GM12878 (cell line): ENCODE data around the gene HS3ST6. TPM values are rescaled to one million over a fixed set of nuclear protein-coding genes. Genes with fewer than 3 reads are reported as not detected.

Experiments used
- ATAC-seq: fragments of 200-7000 bp; cut with Tn5 transposase; 3 replicates; pipeline ENCODE4 v1.9.1; 2020; ENCODE audit warnings: mild to moderate bottlenecking, moderate library complexity
- BruUV-seq: library from RNA; stranded (reverse); fragments of 400-500 nt; replicated peaks from 2 replicates; lab custom pipeline; 2021; lab: Mats Ljungman, UMichigan
- CTCF ChIA-PET: fragments of 300-600 bp; sonication (Branson Sonifier 250); formaldehyde crosslinking; extraction: SDS; loops from one replicate; lab custom pipeline; 2021; ENCODE audit warnings: inconsistent platforms; lab: Yijun Ruan, JAX
- POLR2A ChIA-PET: fragments of 350-600 bp; formaldehyde crosslinking; extraction: SDS; loops from one replicate; lab custom pipeline; 2021; ENCODE audit warnings: inconsistent platforms; lab: Charles Lee
- RAD21 ChIA-PET: fragments of 300-600 bp; sonication (Branson Sonifier 250); formaldehyde crosslinking; loops from one replicate; lab custom pipeline; 2023; ENCODE audit warnings: antibody characterized with exemption; ENCODE audit not compliant: unreplicated experiment; lab: Charles Lee
- SMC1A ChIA-PET: fragments of 300-600 bp; sonication (Branson Sonifier 250); formaldehyde crosslinking; loops from one replicate; lab custom pipeline; 2023; ENCODE audit not compliant: unreplicated experiment, uncharacterized antibody; lab: Charles Lee
- DNase-seq: peaks from one replicate; pipeline ENCODE4 v3.0.0-alpha.2; 2011; ENCODE audit warnings: low read depth, low spot score
- FAIRE-seq: peaks from 3 replicates; lab custom pipeline; 2011; peaks lifted over from hg19 to GRCh38; lab: Jason Lieb, UNC
- H2AFZ ChIP-seq: 2 replicates; pipeline ENCODE4 v1.6.0; 2011; ENCODE audit warnings: low read depth, low read length, control low read depth; ENCODE audit not compliant: control insufficient read depth
- H3K27ac ChIP-seq: 2 replicates; pipeline ENCODE4 v1.5.1; 2011; ENCODE audit warnings: control low read depth; ENCODE audit not compliant: control insufficient read depth, insufficient read depth
- H3K27me3 ChIP-seq, 2 experiments: replicated peaks in 1 of 2; 2 replicates each; pipeline versions ENCODE4 v1.6.0 to v1.6.1; 2011; ENCODE audit warnings: low read length in 1 of 2; ENCODE audit not compliant: control insufficient read depth in 2 of 2, insufficient read depth in 2 of 2
- H3K36me3 ChIP-seq, 2 experiments: 2 replicates each; pipeline ENCODE4 v1.5.1; 2011; ENCODE audit warnings: low read length in 1 of 2; ENCODE audit not compliant: control insufficient read depth in 2 of 2, insufficient read depth in 2 of 2
- H3K4me1 ChIP-seq: 2 replicates; pipeline ENCODE4 v1.6.1; 2011; ENCODE audit warnings: mild to moderate bottlenecking, low read length, moderate library complexity, mixed read lengths; ENCODE audit not compliant: control insufficient read depth, insufficient read depth
- H3K4me2 ChIP-seq: 2 replicates; pipeline ENCODE4 v1.6.0; 2011; ENCODE audit warnings: control low read depth; ENCODE audit not compliant: control insufficient read depth, insufficient read depth
- H3K4me3 ChIP-seq: fragments of 200-600 bp; sonication (generic); 2 replicates; pipeline ENCODE4 v1.5.1; 2016
- H3K79me2 ChIP-seq: 2 replicates; pipeline ENCODE4 v1.6.0; 2011; ENCODE audit warnings: low read length; ENCODE audit not compliant: control insufficient read depth, insufficient read depth
- H3K9ac ChIP-seq: 2 replicates; pipeline ENCODE4 v1.8.0; 2011; ENCODE audit warnings: low read length, control low read depth, mixed read lengths; ENCODE audit not compliant: control insufficient read depth, insufficient read depth
- H3K9me3 ChIP-seq: replicated peaks from 3 replicates; pipeline ENCODE4 v1.5.1; 2011; ENCODE audit warnings: mild to moderate bottlenecking, low read length; ENCODE audit not compliant: control insufficient read depth, insufficient read depth
- H4K20me1 ChIP-seq: 2 replicates; pipeline ENCODE4 v1.6.0; 2011; ENCODE audit not compliant: control insufficient read depth, insufficient read depth
- BACH1 ChIP-seq: fragments of 450-650 bp; IDR thresholded peaks from 2 replicates; pipeline ENCODE4 v1.6.1; 2017; ENCODE audit warnings: mild to moderate bottlenecking, borderline replicate concordance
- BCL11A ChIP-seq: IDR thresholded peaks from 2 replicates; pipeline ENCODE4 v1.6.1; 2011; ENCODE audit warnings: low read depth, low read length
- CHD2 ChIP-seq: IDR thresholded peaks from 2 replicates; pipeline ENCODE4 v1.6.1; 2011; ENCODE audit warnings: low read depth, low read length, improper control_type of control experiment, borderline replicate concordance
- DPF2 ChIP-seq: fragments of 450-650 bp; IDR thresholded peaks from 2 replicates; pipeline ENCODE4 v1.6.1; 2017; ENCODE audit warnings: mild to moderate bottlenecking
- E2F4 ChIP-seq: IDR thresholded peaks from 2 replicates; pipeline ENCODE4 v1.6.1; 2012; ENCODE audit warnings: low read depth, low read length, improper control_type of control experiment
- EP300 ChIP-seq, 2 experiments: fragments of 150-350 bp in 1 of 2; IDR thresholded peaks; 2 replicates each; pipeline ENCODE4 v1.6.1; 2011 to 2012; ENCODE audit warnings: low read depth in 2 of 2, low read length in 2 of 2, borderline replicate concordance in 1 of 2, improper control_type of control experiment in 1 of 2, inconsistent platforms in 1 of 2; ENCODE audit not compliant: control insufficient read depth in 1 of 2
- ETV6 ChIP-seq, 2 experiments: fragments of 450-650 bp in 1 of 2; IDR thresholded peaks in 1 of 2; conservative IDR thresholded peaks in 1 of 2; 2 replicates each; pipeline ENCODE4 v1.6.1; 2014; ENCODE audit warnings: antibody characterized with exemption in 1 of 2, borderline replicate concordance in 1 of 2, low read depth in 1 of 2, mild to moderate bottlenecking in 1 of 2, moderate library complexity in 1 of 2
- FOXK2 ChIP-seq: fragments of 450-650 bp; IDR thresholded peaks from 2 replicates; pipeline ENCODE4 v1.6.1; 2017; ENCODE audit warnings: mild to moderate bottlenecking, moderate library complexity
- GABPA ChIP-seq: IDR thresholded peaks from 2 replicates; pipeline ENCODE4 v1.6.1; 2014; ENCODE audit warnings: antibody characterized with exemption, low read depth, mild to moderate bottlenecking, inconsistent platforms
- HDAC6 ChIP-seq: fragments of 200-600 bp; sonication (generic); IDR thresholded peaks from one replicate; pipeline ENCODE4 v1.8.0; 2017; ENCODE audit warnings: antibody characterized with exemption; ENCODE audit not compliant: unreplicated experiment
- IRF4 ChIP-seq: IDR thresholded peaks from 2 replicates; pipeline ENCODE4 v1.6.1; 2011; ENCODE audit warnings: low read depth, low read length
- MLLT1 ChIP-seq: fragments of 450-650 bp; IDR thresholded peaks from 2 replicates; pipeline ENCODE4 v1.6.1; 2016; ENCODE audit warnings: mild to moderate bottlenecking
- MTA3 ChIP-seq: IDR thresholded peaks from 2 replicates; pipeline ENCODE4 v1.6.1; 2012; ENCODE audit warnings: low read length, inconsistent platforms, borderline replicate concordance
- PAX5 ChIP-seq: IDR thresholded peaks from 2 replicates; pipeline ENCODE4 v1.6.1; 2011; ENCODE audit warnings: low read depth, low read length, borderline replicate concordance
- POU2F2 ChIP-seq: IDR thresholded peaks from 3 replicates; pipeline ENCODE4 v1.6.1; 2011; ENCODE audit warnings: low read depth, mild to moderate bottlenecking, low read length, borderline replicate concordance
- RBBP5 ChIP-seq: fragments of 200-600 bp; sonication (generic); conservative IDR thresholded peaks from 2 replicates; pipeline ENCODE4 v1.6.1; 2016
- SIX5 ChIP-seq: IDR thresholded peaks from 2 replicates; pipeline ENCODE4 v1.6.1; 2011; ENCODE audit warnings: mild to moderate bottlenecking, low read depth, low read length, moderate library complexity; ENCODE audit not compliant: severe bottlenecking
- SPI1 ChIP-seq: IDR thresholded peaks from 2 replicates; pipeline ENCODE4 v1.6.1; 2011; ENCODE audit warnings: low read depth, mild to moderate bottlenecking, low read length, moderate library complexity, borderline replicate concordance; ENCODE audit not compliant: insufficient read depth
- STAT3 ChIP-seq: IDR thresholded peaks from 2 replicates; pipeline ENCODE4 v1.6.1; 2011; ENCODE audit warnings: low read depth, low read length, improper control_type of control experiment
- WRNIP1 ChIP-seq: IDR thresholded peaks from 2 replicates; pipeline ENCODE4 v1.6.1; 2011; ENCODE audit warnings: low read depth, low read length, improper control_type of control experiment, borderline replicate concordance
- WGBS: methylation state at CpG from one replicate; pipeline ENCODE4 v1.1.6; 2016; ENCODE audit warnings: low lambda C conversion rate; ENCODE audit not compliant: insufficient replicate concordance, insufficient coverage; ENCODE audit errors: missing lambda C conversion rate; 5-methylcytosine and 5-hydroxymethylcytosine counted together
- in situ Hi-C: fragments of 300-500 bp; cut with MboI; formaldehyde crosslinking; loops from 9 replicates; pipeline ENCODE4 v1.14.3; 2018; ENCODE audit warnings: mixed read lengths
- intact Hi-C: fragments of 100-400 bp; cut with micrococcal nuclease; formaldehyde crosslinking; loops from one replicate; pipeline ENCODE4 v1.14.2; 2022; ENCODE audit not compliant: unreplicated experiment
- polyA plus RNA-seq, 11 experiments: library from polyadenylated mRNA; depleted of rRNA in 4 of 11; unstranded in 6 of 11; stranded (reverse) in 5 of 11; fragments of >200 nt; fragmentation: Nextera tagmentation in 4 of 11; fragmentation: Illumina TruSeq in 1 of 11; extraction: Ambion mirVana in 4 of 11; extraction: Trizol in 1 of 11; gene quantifications; 1 replicate in 1 of 11; 2 replicates in 10 of 11; pipeline versions ENCODE4 v1.2.1 to v1.2.3, GENCODE V29; 2011 to 2016; ENCODE audit warnings: inconsistent platforms in 2 of 11, missing spikeins in 2 of 11, low read depth in 1 of 11
- total RNA-seq, 4 experiments: library from RNA; depleted of rRNA in 3 of 4; stranded (reverse); fragments of >200 nt in 3 of 4; fragmentation: Illumina TruSeq in 1 of 4; extraction: Trizol in 1 of 4; gene quantifications; 2 replicates each; pipeline versions ENCODE4 v1.2.1 to v1.2.3, GENCODE V29; 2013 to 2021

The HS3ST6 gene
- total and polyA plus RNA-seq, 10 of the 15 experiments (the other 5 are each of a cell fraction or from before 2014, with no cell fraction given): not detected

- no peak for TF ChIP-seq MLLT1
- TF ChIP-seq ETV6 (conservative IDR thresholded peaks at IDR 0.05 in 1 of 2, IDR thresholded peaks at IDR 0.05 in 1 of 2; ENCODE audit: borderline replicate concordance in 1 of 2, low read depth in 1 of 2): no peak
- TF ChIP-seq CHD2: no peak
- no peak for TF ChIP-seq STAT3
- no peak for TF ChIP-seq RBBP5
- TF ChIP-seq DPF2: no peak
Measured at GRCh38 chr16:1862394-1862793, 55.8 kb downstream of the HS3ST6 start (continued).

- ATAC-seq: no peak
- TF ChIP-seq WRNIP1 (no peak), PAX5 (no peak), EP300 (IDR thresholded peaks at IDR 0.05; ENCODE audit: borderline replicate concordance in 1 of 2, control insufficient read depth in 1 of 2, low read depth in 2 of 2, low read length in 2 of 2) (no peak), FOXK2 (no peak), SIX5 (no peak), HDAC6 (no peak), SPI1 (no peak), MLLT1 (no peak), MTA3 (no peak), BCL11A (no peak), BACH1 (no peak), POU2F2 (no peak), E2F4 (no peak), GABPA (no peak), IRF4 (no peak)
Measured at GRCh38 chr16:1861730-1862129, 56.5 kb downstream of the HS3ST6 start.

More at GRCh38 chr16:1861730-1862129, 56.5 kb downstream of the HS3ST6 start:
- 25% methylated on average over 5 of the region's 5 CpGs for WGBS
- Histone ChIP-seq H3K4me3 (no peak overlapping the region), H2AFZ (no peak overlapping the region), H3K4me1 (no peaks in the 10 kb centered on the region), H3K27me3 (peaks cover 3 to 6% of the 10 kb centered on the region in 2 experiments; a peak in 3 of 4 replicates), H3K9me3 (no peaks in the 10 kb centered on the region), H3K36me3 (no peaks in the 10 kb centered on the region), H3K27ac (no peak overlapping the region), H3K79me2 (no peaks in the 10 kb centered on the region), H3K9ac (no peak overlapping the region), H4K20me1 (no peaks in the 10 kb centered on the region), H3K4me2 (no peak overlapping the region)
- FAIRE-seq: no peak
- ChIA-PET CTCF (interaction anchor here (0.8 to 3.2 kb wide), 5 partner anchors 15 to 279 kb away, joined by 3 to 21 read pairs (median 4); no protein-coding TSS in a partner anchor), RAD21 (no interaction called here), SMC1A (interaction anchor here (1.4 kb wide), 1 partner anchor 67 kb away, joined by 5 read pairs; no protein-coding TSS in a partner anchor), POLR2A (interaction anchor here (0.7 kb wide), 1 partner anchor 124 kb away, joined by 7 read pairs; no protein-coding TSS in a partner anchor)
- intact Hi-C loops: loop anchor here (2.0 kb wide), 1 partner anchor 67 kb away; no protein-coding TSS in a partner anchor
- DNase-seq: no peak
- no TSS peak for BruUV-seq
- in situ Hi-C loops: loop anchor here (10.0 kb wide), 2 partner anchors 73 to 283 kb away; partner anchors contain the start of gene RAB26
